Stimulated activated CD4-positive, alpha-beta T cell treated with anti-CD3 and anti-CD28 coated beads, Interleukin-12 subunit alpha, Interleukin-12 subunit beta, amount 100 ng/mL, for 24 hours (primary cell): ENCODE results near the gene RAB30.

Experiments
- DNase-seq, 2 experiments: peaks; one replicate each; pipeline ENCODE4 v3.0.0-alpha.2; 2020; ENCODE audit warnings: low read depth in 2 of 2

RAB30 gene

DNA sequence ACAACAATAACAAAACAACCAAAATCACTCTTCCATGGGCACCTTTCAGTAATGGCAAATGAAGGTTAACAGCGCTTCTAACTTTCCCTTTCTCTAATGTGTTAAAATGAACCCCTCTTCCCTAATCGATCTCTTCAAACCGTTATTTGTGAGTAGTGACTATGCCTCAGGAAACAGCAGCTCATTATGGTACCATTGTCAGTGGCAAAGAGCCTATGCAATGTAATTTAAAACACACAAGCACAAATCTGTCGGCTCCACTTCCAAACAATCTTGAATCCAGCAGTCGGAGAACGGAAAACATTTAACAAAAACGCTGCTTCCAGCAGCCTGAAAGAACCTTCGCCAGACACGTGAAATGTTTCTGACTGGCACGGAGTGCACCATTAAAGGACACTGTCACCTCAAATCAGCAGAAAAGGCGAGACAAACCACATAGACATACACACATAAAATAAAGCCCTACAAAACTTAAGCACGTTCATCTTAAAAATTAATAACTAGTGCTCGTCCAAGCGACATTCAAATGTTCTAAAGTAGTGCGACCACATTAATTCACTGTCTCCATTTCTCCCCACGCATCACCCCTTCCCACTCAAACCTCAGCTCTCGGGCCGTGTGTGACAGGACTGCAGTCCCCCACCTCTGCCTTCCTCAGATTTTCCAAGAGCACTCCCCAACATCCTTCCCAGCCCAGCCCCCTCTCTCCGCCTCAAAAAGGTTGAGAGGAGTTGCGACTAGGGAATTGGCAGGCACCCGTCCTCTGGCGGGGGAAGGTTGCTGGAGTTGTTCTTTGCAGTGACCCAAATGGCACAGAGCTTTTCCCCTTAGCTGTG lies 748 bp downstream of the RAB30 start:
- no peak for DNase-seq

DNA sequence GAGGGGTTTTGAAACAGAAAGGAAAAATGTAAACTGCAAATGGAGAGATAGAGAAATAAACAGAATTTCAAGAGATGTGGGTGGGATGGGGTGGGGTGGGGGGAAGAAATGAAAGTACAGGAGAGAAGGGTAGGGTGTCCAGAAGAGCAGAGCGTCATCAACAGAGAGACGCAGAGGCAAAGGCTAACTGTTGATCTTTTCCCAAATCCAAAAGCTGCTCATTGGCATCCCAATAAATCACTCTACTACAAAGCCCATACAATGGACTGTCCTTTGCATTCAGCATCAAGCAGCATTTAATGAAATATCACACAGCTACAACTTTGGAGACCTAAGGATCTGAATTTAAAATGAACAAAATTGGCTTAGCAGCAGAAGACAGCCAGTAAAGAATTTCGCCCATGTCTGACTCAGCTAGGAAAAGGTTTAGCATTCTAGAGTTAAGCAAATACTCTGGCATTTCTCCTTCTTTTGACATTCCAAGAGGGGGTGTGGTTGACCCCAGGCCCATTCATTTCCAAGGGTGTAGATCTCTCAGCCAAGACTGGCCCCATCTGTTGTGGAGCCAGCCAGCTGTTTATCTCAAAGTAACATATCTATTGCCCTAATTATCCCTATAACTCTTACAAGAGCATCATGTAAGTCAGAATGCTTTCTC lies 1.5 kb downstream of the RAB30 start:
- DNase-seq = no peak

DNA sequence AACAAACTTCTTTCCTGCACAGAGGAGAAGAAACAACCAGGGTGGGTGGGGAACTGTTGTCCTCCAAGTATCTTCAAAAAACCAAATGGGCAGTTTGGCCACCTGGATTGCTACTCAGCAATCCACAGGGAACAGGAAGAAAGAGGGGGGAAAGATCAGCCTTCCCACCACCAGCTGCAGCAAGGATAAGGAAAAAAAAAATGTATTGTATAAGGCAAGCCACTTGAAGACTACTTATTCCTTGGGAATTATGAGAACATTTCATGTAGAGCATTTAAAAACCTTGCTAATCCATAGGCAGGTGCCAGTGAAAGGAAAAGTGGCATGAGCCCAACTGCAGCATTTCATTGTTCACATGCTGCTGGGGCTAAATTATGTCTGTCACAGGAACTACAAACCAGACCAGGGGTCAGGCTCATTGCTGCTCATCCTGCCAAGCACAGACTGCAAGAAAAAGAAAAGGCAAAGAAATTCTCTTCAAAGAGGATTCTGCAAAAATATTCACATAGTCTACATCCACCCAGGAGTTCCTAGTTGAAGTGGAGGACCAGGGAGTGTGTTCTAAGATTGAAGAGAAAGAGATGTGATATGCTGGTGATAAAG lies 2.2 kb downstream of the RAB30 start:
- DNase-seq = no peak

DNA sequence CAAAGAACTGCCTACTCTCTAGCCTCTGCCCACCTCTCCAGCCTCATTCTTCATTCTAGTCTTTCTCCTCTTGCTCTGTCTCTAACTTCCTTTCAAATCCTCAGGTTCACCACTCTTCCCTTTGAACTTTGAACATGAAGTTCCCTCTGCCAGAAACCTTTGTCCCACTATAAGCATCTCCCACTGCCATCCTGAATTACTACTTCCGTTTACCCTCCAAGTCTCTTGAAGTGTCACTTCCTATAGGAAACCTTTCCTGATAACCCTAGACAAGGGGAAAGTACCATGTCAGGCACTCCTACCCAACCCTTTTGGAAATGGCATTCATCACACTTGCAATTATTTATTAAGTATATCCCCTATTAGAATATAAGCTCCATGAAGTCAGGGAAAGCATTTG lies 3.1 kb downstream of the RAB30 start:
- DNase-seq = no peak

DNA sequence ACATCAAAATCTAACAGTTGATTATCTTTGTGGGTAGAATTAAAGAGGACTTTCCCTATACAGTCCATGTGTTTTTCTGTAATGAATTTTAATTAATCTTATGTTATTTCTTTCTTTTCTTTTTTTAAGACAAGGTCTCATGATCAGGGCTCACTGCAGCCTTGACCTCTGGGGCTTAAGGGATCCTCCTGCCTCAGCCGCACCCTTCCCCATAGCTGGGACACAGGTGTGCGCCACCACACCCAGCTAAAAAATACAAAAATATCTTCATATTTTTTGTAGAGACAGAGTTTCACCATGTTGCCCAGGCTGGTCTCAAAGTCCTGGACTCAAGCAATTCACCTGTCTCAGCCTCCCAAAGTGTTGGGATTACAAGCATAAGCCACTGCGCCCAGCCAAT lies 7.7 kb downstream of the RAB30 start:
- no peak for DNase-seq

DNA sequence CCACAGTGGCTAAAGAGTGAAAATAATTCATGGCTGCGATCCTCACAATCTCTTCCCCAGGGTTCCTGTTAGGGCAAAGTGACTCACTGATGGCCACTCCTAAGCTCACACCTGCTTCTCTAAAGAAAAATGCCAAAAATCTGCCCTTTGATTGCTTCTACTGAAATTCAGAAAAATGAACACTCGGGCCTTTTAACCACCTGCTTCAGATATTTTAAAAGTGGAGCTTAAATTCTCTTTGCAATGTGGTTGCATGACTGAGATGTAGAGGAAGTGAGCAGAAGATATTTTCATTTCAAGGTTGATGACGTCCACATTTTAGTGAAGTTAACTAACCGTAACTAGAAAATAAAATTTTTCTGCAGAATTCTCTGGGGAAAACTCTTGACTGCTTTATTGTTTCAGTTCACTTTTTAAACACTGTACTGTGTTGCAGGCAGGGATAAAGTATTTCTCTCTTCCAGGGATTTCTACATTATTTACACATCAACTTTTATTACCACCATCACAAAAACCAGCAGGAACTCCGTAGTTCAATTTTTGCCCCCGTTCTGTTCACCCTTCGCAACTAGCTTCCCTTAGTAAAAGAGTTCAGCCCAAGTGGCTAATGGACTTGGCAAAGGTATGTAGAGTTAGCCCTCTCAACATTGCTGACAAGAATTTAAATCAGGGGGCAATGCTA lies 8.5 kb downstream of the RAB30 start:
- no peak for DNase-seq

DNA sequence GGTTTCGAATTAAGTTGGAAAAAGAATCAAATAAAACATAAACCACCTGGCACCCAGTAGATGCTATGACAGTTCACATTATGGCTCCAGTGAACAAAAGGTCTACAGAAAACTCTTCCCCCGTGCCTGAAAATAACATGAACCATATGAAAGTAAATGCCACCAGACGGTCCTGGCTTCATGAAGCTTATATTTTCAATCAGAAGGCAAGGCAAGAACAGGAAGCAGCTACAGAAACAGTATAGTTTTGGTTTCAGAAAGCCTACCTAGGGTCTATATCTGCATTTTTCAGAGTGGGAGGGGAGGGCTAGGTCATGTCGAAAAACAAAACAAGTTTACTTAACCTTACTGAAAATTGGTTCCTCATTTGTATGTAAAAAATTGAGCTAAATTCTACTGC lies 9.8 kb downstream of the RAB30 start:
- no peak for DNase-seq

DNA sequence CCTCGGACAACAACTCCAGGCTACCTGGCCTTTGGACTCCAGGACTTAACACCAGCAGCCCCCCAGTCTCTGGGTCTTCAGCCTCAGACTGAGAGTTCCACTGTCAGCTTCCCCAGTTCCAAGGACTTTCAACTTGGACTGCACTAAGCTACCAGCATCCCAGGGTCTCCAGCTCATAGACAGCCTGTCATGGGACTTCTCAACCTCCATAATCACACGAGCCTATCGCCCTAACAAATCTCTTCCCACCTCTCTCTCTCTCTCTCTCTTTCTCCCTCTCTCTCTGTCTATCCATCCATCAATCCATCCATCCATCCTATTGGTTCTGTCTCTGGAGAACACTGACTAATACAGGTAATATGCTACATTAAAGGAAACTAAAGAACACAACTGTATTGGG lies 10.7 kb downstream of the RAB30 start:
- no peak for DNase-seq

DNA sequence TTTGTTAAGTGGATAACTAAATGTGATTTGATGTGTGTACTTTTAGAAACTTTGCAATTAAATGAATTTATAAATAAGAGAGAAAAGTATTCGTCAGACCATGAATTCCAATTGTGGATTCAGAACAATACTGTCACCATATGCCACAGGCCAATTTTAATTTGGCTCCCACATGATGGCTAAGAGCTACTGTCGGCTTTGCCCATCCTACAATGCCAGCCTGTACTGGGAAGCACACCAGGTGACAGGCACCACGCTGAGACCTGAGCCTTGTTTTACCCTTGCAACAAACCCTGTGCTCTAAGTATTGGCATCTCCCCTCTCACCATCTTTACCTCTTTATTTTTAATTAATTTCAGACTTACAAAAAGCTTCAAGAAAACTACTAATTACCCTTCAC lies 14.0 kb downstream of the RAB30 start:
- DNase-seq = no peak

DNA sequence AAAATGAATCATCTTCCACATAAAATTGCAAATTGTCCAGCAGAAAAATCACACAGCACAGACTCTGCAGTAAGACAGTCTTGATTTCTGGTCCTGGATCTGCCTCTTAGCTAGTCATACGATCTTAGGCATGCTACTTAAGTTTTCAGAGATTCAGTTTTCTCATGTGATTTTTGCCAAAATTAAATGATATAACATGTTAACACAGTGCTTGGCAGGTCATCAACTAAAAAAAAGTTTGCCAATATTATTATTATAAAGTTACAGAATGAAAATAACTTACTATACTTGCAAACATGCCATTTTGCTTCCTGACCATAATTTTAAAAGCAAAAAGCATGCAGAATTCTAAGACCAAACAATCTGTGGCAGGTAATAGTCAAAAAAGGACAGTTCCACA lies 15.1 kb downstream of the RAB30 start:
- no peak for DNase-seq

DNA sequence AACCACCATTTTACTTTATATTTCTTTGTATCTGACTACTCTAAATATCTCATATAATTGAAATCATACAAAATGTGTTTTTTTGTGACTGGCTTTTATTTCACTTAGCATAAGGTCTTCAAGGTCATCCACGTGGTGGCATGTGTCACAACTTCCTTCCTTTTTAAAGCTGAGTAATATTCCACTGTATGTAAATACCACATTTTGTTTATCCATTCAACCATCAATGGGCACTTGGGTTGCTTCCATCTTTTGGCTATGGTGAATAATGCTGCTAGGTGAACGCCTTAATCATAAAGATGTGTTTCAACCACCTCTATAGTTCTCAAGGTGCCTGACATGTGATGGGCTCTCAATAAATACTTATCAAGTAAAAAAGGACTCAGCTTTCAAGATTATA lies 15.5 kb downstream of the RAB30 start:
- no peak for DNase-seq

DNA sequence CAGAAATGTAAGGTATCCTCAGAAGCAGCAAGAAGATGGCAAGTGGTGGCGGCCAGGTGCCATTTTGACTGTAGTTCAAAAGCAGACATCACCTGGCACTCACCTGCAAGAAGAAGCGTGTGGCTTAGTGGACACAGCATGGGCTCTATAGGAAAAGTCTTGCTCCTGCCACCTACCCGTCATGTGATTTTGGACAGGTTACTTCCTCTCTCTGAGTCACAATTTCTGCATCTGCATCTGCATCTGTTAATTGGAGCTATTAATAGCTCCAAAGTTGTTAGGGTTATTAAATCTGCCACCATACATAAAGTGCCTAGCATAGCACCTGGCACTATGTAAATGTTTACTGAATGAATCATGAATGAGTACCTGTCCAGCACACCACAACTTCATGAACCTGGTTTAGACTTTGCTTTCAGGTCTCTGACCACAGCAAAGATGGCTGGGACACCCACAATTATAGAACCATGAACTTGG lies 16.8 kb downstream of the RAB30 start:
- DNase-seq = no peak

DNA sequence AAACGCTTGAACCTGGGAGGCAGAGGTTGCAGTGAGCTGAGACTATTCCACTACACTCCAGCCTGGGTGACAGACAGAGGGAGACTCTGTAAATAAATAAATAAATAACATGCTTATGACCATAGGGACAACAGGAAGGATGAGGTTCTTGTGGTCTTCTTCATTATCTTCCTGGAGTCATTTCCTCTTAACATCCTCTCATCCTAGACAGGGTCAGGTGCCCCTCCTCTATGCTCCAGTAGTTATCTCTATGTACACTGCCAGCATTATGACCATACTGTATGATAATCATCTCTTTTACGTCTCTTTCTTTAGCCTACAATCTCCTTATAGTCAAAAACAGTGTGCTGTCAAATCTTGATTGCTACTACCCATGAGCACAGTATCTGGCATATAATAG lies 17.7 kb downstream of the RAB30 start:
- no peak for DNase-seq

DNA sequence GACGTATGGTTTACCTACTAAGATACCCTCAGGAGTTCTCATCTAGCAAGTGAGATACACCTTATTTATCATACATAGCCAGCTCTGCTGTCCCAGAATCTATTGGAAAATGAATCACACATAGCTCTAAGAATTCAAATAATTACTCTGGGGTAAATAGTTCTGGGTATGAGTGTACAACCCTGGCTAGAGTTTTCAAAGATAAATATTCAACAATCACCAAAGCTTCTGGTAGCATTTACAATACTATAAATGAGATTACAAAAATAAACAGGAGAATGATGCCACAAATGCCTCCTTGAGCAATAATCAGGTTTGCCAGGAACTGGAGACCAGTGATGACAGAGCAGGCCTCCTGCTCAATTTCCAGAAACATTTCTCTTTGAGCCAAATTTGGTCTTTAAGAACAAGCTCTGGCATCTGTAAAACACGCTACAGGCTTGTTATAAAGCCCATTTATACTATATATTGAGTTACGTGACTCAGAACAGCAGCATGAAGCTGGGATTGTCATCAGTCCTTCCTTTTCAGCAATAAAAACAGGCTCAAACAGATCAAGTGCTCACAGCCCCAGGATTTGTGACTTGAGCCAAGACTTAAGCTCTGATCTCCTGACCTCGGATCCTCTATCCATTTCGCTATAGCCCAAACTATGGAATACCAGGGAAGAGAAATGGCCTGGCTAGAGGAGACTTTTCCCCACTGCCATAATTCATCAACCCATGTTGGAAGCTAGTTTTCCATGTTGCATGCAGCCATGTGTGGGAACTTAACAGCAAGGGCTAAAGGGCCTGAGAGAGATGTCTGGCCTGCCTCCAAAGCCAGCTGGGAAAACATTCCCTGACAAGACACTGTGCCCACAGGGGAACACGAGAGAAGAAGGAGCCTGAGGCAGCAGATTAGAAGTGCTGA lies 19.7 kb downstream of the RAB30 start:
- DNase-seq = no peak

DNA sequence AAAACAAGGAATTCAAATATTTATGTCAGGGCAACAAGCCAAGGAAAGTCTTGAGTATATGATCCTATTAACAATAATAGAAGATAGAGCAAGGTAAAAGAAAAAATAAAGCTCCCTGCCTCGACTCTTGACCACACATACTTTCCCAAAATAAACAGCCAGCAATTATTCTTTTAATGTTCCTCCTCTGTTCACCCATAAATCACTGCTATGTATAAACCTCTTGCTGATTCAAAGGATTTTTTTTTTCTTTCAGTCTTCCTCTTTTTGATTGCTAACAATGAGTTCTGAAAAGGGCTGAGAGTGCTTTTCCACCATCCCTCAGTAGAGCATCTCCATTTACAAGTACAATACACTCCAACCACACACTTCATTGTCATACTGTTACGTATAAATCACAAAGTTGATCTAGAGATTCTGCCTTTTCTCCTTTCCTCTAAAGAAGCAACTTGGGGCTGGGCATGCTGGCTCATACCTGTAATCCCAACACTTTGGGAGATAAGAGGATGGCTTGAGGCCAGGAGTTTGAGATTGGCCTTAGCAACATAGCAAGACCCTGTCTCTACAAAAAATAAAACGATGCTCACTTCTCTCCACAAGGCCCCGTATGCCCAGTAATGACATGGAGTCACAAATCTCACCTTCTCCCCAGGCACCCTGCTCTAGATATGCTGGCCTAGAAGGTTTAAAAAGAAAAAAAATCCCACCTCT lies 24.0 kb downstream of the RAB30 start:
- no peak for DNase-seq

DNA sequence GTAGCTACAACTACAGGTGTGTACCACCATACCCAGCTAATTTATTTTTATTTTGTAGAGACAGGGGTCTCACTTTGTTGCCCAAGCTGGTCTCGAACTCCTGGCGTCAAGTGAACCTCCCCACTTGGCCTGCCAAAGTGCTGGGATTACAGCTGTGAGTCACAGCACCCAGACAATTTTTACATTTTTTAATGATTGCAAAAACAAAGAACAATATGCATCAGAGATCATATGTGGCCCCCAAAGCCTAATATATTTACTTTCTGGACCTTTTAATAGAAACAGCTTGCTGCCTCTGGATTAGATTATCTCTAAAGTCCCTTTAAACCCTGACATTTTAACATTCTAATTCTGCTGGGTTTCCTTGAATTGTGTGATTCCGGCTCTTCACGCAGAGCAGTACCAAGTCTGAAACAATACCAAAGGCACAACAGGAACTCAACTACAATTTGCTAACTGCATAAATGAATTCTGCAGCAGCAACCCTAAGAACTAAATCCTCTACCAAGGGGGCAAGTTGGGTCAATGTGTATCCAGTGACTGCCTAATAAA lies 25.0 kb downstream of the RAB30 start:
- no peak for DNase-seq

DNA sequence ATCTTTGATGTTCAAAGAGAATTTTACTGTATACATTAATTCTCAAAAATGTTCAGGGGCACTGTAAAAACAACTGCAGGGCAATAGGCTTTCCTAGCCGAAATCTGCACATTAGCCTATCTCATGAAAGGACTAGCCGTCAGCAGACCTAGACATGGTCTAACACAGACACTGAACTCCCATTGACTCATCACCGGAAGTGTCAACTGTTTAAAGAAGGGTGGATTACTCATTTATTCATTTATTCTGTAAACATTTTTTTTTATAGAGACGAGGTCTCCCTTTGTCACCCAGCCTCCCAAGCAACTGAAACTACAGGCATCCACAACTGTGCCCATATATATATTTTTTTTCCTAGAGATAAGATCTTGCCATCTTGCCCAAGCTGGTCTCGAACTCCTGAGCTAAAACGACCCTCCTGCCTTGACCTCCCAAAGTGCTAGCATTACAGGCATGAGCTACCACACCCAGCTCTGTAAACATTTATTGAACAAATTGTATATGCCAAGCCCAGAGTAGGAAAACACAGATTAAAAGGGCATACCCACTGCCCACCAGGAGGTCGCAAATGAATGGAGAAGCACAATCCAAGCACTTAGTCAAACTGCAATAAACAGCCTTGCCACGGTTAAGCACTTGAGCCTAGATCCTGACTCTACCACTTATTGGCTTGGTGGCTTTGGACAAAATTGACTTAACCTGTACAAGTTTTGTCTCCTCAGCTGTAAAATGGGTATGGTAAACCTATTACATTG lies 26.6 kb downstream of the RAB30 start:
- DNase-seq = no peak

DNA sequence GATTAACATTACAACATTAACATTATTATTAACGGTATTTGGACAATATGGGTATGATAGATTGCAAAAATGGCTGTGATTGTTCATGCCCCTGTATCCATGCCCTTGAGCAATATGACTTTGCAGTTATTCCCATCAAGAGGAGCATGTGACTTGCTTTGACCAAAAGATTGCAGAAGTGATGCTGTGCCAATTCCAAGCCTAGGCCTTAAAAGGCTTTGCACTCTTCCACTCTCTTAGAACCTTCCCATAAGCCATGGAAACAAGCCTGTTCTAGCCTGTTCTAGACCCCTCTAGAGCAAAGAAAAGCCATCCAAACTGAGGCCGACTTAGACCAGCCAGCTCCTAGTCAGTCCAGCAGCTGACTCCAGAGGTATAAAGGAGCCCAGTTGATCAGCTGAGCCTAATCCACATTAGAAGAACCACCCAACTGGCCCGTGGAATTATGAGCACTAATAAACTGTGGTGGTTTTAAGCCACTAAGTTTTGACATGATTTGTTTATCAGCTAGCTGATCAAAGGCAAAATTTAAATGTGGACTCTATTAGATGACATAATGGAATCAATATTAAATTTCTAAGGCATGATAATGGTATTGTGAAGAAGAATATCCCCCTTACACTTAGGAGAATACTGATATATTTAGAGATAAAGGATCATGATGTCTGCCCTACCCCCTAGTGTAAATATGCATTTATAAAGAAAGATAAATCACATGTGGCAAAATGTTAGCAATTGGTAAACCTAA lies 28.6 kb downstream of the RAB30 start:
- DNase-seq = no peak

DNA sequence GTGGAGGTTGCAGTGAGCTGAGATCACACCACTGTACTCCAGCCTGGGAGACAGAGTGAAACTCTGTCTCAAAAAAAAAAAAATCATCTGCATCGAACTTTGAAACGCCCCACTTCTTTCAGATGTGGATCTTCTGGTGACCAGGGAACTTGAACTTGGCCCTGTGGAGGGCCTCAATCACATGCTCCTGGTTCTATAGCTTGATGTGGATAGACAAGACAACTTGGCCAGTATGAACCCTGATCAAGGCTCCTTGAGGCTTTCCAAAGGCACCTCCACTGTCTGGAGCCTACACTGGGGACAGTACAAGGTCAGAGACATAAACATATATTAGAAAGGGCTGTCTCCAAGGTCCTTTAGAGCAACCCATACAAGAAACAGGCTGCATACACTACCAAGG lies 30.6 kb downstream of the RAB30 start:
- no peak for DNase-seq
